Omental fat pad (tissue), 4 donors: ENCODE measurements around the gene CEMP1. TPM values are rescaled to one million over a fixed set of nuclear protein-coding genes. Genes with fewer than 3 reads are reported as not detected.

Experiments
- ATAC-seq: fragments of 150-250 bp; one replicate; pipeline ENCODE4 v1.9.1; 2016; ENCODE audit warnings: mild to moderate bottlenecking, moderate library complexity; ENCODE audit not compliant: low FRiP score
- DNase-seq: peaks from one replicate; pipeline ENCODE4 v3.0.0-alpha.2; 2019; ENCODE audit warnings: low spot score
- CTCF ChIP-seq, 3 donors: fragments of 450-650 bp; IDR thresholded peaks; one replicate each; pipeline ENCODE4 v1.5.1; 2016 to 2017; ENCODE audit warnings: antibody characterized with exemption in 3 of 3, mild to moderate bottlenecking in 3 of 3, moderate library complexity in 2 of 3
- total RNA-seq, 4 donors: library from RNA; depleted of rRNA; stranded (reverse); fragments of >200 nt; gene quantifications; one replicate each; pipeline ENCODE4 v1.1.0, GENCODE V29; 2016

The CEMP1 gene
- total RNA-seq, 4 donors from 2014 or later = not detected

- TF ChIP-seq CTCF (IDR thresholded peaks at IDR 0.05) = no peak
- no peak for DNase-seq
- no peak for ATAC-seq
Observed at GRCh38 chr16:2487903-2488531, 43.2 kb downstream of the CEMP1 start.

- TF ChIP-seq CTCF (IDR thresholded peaks at IDR 0.05) = no peak
- ATAC-seq (no peak), DNase-seq (no peak)
Observed at GRCh38 chr16:2487517-2487842, 43.7 kb downstream of the CEMP1 start.

GRCh38 chr16:2486645-2487516 lies 44.3 kb downstream of the CEMP1 start:
- DNase-seq (no peak), ATAC-seq (no peak)
- TF ChIP-seq CTCF (IDR thresholded peaks at IDR 0.05) = no peak

- ATAC-seq (no peak), DNase-seq (no peak)
- no peak for TF ChIP-seq CTCF (IDR thresholded peaks at IDR 0.05)
Observed at GRCh38 chr16:2485811-2486507, 45.2 kb downstream of the CEMP1 start.

- no peak for DNase-seq
- TF ChIP-seq CTCF (IDR thresholded peaks at IDR 0.05) = no peak
Observed at GRCh38 chr16:2484898-2485508, 46.2 kb downstream of the CEMP1 start.

GRCh38 chr16:2483939-2484897 lies 47.0 kb downstream of the CEMP1 start:
- no peak for TF ChIP-seq CTCF (IDR thresholded peaks at IDR 0.05)
- no peak for ATAC-seq
- no peak for DNase-seq

More at GRCh38 chr16:2484898-2485508, 46.2 kb downstream of the CEMP1 start:
- no peak for ATAC-seq
